ENCODE measurements around the gene LAMC3.

The LAMC3 gene

DNA sequence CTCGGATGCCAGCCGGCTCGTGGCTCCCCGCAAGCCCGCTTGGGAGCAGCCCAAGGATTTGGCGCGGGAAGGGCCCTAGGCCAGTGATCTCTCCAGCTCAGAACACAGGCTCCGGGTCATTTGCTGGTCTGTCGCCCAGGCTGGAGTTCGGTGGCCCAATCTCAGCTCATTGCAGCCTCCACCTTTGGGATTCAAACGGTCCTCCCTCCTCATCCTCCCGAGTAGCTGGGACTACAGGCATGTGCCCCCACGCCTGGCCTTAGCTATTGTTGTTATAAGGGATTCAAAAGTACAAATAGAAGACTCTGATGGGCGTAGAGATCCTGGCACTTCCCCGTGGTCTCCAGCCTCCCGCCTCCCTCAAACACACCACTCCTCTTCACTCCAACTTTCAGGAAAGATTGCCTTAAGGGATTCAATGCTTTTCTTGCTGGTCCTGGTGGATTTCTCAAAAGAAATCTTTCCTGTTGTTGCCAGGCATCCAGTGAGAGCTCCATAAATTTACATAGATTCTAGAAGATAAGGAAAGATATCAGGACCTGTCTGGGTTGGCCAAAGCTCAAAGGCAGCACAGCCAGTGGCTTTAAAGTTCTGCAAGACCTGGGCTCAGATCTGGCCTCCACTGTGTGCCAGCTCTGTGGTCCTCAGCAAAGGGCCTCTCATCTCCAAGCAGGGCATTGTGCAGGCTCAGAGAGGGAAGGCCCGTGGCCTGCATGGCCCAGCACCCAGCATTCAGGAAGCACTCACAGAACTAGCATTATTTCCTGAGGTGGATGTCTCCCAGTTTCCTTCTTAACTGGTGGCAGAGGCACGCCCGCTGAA lies 88.4 kb downstream of the LAMC3 start:
- TF ChIP-seq ARNTL (CRISPR knock-in tag; IDR thresholded peaks at IDR 0.05; ENCODE audit: borderline replicate concordance, low read depth) = no peak
- TF ChIP-seq, protein P1, sequence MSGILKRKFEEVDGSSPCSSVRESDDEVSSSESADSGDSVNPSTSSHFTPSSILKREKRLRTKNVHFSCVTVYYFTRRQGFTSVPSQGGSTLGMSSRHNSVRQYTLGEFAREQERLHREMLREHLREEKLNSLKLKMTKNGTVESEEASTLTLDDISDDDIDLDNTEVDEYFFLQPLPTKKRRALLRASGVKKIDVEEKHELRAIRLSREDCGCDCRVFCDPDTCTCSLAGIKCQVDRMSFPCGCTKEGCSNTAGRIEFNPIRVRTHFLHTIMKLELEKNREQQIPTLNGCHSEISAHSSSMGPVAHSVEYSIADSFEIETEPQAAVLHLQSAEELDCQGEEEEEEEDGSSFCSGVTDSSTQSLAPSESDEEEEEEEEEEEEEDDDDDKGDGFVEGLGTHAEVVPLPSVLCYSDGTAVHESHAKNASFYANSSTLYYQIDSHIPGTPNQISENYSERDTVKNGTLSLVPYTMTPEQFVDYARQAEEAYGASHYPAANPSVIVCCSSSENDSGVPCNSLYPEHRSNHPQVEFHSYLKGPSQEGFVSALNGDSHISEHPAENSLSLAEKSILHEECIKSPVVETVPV (CRISPR knock-in tag; IDR thresholded peaks at IDR 0.05) = no peak
- no peak for TF ChIP-seq ZFP3 (CRISPR knock-in tag; IDR thresholded peaks at IDR 0.05)
- no peak for TF ChIP-seq ZNF8 (CRISPR knock-in tag; IDR thresholded peaks at IDR 0.05)
- no peak; the same call in 2 of the 3 replicates for ATAC-seq

DNA sequence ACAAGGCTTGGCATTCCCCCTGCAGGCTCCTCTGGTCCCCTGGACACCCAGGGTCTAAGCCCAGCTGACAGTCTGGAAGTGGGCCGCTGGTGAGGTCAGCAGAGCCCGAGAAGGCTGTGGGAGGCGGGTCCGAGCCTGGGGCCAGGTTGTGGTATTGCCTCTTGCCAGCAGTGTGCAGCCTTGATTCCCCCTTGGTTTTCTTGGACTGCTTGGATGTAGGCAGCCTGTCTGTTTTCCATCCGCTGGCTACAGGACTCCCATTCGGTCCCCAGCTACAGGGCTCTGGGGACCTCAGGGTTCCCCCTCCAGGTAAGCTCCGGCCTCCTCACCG lies 88.9 kb downstream of the LAMC3 start:
- no peak for TF ChIP-seq ZC3H10 (CRISPR knock-in tag; IDR thresholded peaks at IDR 0.05)
- ATAC-seq = no peak

GRCh38 chr9:131098391-131099101 lies 89.6 kb downstream of the LAMC3 start:
- TF ChIP-seq SNAI2 (CRISPR knock-in tag; IDR thresholded peaks at IDR 0.05) (no peak), ESRRG (CRISPR knock-in tag; IDR thresholded peaks at IDR 0.05) (no peak), ZNF8 (CRISPR knock-in tag; IDR thresholded peaks at IDR 0.05) (no peak), CSDC2 (CRISPR knock-in tag; IDR thresholded peaks at IDR 0.05) (no peak), GLIS3 (CRISPR knock-in tag; IDR thresholded peaks at IDR 0.05) (no peak), TOX (CRISPR knock-in tag; IDR thresholded peaks at IDR 0.05; ENCODE audit: borderline replicate concordance) (no peak), CREB5 (CRISPR knock-in tag; IDR thresholded peaks at IDR 0.05; ENCODE audit: low read depth) (no peak), ZNF565 (CRISPR knock-in tag; conservative IDR thresholded peaks at IDR 0.05; ENCODE audit: low read depth) (no peak), RARB (CRISPR knock-in tag; IDR thresholded peaks at IDR 0.05) (no peak), ARNTL (CRISPR knock-in tag; IDR thresholded peaks at IDR 0.05; ENCODE audit: borderline replicate concordance, low read depth) (no peak), ZFP30 (CRISPR knock-in tag; IDR thresholded peaks at IDR 0.05) (no peak), PPARA (CRISPR knock-in tag; IDR thresholded peaks at IDR 0.05; ENCODE audit: borderline replicate concordance) (no peak), TCF4 (CRISPR knock-in tag; IDR thresholded peaks at IDR 0.05; ENCODE audit: borderline replicate concordance) (no peak), ZFP3 (CRISPR knock-in tag; IDR thresholded peaks at IDR 0.05) (no peak)
- TF ChIP-seq, protein P2, sequence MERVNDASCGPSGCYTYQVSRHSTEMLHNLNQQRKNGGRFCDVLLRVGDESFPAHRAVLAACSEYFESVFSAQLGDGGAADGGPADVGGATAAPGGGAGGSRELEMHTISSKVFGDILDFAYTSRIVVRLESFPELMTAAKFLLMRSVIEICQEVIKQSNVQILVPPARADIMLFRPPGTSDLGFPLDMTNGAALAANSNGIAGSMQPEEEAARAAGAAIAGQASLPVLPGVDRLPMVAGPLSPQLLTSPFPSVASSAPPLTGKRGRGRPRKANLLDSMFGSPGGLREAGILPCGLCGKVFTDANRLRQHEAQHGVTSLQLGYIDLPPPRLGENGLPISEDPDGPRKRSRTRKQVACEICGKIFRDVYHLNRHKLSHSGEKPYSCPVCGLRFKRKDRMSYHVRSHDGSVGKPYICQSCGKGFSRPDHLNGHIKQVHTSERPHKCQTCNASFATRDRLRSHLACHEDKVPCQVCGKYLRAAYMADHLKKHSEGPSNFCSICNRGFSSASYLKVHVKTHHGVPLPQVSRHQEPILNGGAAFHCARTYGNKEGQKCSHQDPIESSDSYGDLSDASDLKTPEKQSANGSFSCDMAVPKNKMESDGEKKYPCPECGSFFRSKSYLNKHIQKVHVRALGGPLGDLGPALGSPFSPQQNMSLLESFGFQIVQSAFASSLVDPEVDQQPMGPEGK (CRISPR knock-in tag; IDR thresholded peaks at IDR 0.05; ENCODE audit: borderline replicate concordance) = no peak
- TF ChIP-seq, protein P3, sequence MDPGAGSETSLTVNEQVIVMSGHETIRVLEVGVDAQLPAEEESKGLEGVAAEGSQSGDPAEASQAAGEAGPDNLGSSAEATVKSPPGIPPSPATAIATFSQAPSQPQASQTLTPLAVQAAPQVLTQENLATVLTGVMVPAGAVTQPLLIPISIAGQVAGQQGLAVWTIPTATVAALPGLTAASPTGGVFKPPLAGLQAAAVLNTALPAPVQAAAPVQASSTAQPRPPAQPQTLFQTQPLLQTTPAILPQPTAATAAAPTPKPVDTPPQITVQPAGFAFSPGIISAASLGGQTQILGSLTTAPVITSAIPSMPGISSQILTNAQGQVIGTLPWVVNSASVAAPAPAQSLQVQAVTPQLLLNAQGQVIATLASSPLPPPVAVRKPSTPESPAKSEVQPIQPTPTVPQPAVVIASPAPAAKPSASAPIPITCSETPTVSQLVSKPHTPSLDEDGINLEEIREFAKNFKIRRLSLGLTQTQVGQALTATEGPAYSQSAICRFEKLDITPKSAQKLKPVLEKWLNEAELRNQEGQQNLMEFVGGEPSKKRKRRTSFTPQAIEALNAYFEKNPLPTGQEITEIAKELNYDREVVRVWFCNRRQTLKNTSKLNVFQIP (CRISPR knock-in tag; IDR thresholded peaks at IDR 0.05; ENCODE audit: borderline replicate concordance, low read depth) = no peak
- TF ChIP-seq, protein P4, sequence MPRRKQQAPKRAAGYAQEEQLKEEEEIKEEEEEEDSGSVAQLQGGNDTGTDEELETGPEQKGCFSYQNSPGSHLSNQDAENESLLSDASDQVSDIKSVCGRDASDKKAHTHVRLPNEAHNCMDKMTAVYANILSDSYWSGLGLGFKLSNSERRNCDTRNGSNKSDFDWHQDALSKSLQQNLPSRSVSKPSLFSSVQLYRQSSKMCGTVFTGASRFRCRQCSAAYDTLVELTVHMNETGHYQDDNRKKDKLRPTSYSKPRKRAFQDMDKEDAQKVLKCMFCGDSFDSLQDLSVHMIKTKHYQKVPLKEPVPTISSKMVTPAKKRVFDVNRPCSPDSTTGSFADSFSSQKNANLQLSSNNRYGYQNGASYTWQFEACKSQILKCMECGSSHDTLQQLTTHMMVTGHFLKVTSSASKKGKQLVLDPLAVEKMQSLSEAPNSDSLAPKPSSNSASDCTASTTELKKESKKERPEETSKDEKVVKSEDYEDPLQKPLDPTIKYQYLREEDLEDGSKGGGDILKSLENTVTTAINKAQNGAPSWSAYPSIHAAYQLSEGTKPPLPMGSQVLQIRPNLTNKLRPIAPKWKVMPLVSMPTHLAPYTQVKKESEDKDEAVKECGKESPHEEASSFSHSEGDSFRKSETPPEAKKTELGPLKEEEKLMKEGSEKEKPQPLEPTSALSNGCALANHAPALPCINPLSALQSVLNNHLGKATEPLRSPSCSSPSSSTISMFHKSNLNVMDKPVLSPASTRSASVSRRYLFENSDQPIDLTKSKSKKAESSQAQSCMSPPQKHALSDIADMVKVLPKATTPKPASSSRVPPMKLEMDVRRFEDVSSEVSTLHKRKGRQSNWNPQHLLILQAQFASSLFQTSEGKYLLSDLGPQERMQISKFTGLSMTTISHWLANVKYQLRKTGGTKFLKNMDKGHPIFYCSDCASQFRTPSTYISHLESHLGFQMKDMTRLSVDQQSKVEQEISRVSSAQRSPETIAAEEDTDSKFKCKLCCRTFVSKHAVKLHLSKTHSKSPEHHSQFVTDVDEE (CRISPR knock-in tag; IDR thresholded peaks at IDR 0.05) = no peak
- no peak for ATAC-seq
